ENCODE results near the gene NSUN3. TPM values are rescaled to one million over a fixed set of nuclear protein-coding genes. Genes with fewer than 3 reads are reported as not detected.

NSUN3 gene
- polyA plus RNA-seq, 1 of the 3 experiments (the other 2 are of a cell fraction): 2.9 TPM

- Histone ChIP-seq H2AFZ (ENCODE audit: low read depth) (no peak overlapping the region), H3K9me3 (no peaks in the 10 kb centered on the region), H3K9me2 (no peaks in the 10 kb centered on the region), H3K79me2 (ENCODE audit: insufficient read depth) (no peaks in the 10 kb centered on the region), H3F3A (replicated peaks; ENCODE audit: insufficient read depth) (no peaks in the 10 kb centered on the region), H3K4me1 (ENCODE audit: control insufficient read depth in 1 of 2, insufficient read depth in 2 of 2, low read depth in 1 of 2, low read length in 1 of 2) (peaks cover 0 to 2% of the 10 kb centered on the region in 2 experiments; a peak in 1 of 4 replicates), H3K36me3 (replicated peaks in 1 of 2; ENCODE audit: control insufficient read depth in 1 of 2, insufficient read depth in 2 of 2, low read length in 1 of 2) (peaks cover 35 to 41% of the 10 kb centered on the region in 2 experiments), H3K27ac (ENCODE audit: low read depth in 2 of 2, low read length in 1 of 2) (no peak overlapping the region), H3K27me3 (ENCODE audit: insufficient read depth) (no peaks in the 10 kb centered on the region), H3K4me2 (no peak overlapping the region), H3K9ac (no peak overlapping the region), H3K4me3 (ENCODE audit: low read depth in 2 of 2, low read length in 1 of 2) (no peak overlapping the region), H4K20me1 (ENCODE audit: insufficient read depth) (no peaks in the 10 kb centered on the region)
- CTCF ChIA-PET: no interaction called here
- no peak for TF ChIP-seq SMC3 (IDR thresholded peaks at IDR 0.05; ENCODE audit: low read depth, low read length)
- no peak for TF ChIP-seq TEAD4 (IDR thresholded peaks at IDR 0.05; ENCODE audit: borderline replicate concordance, insufficient read depth)
- 100% methylated on average over 1 of the region's 1 CpG for WGBS (ENCODE audit: low lambda C conversion rate)
- POLR2A ChIA-PET: no interaction called here
- no peak for DNase-seq
These were observed 30.3 kb downstream of the NSUN3 start for GRCh38 chr3:94093151-94093550.

- Histone ChIP-seq H3K9ac (no peak overlapping the region), H3K27me3 (ENCODE audit: insufficient read depth) (no peaks in the 10 kb centered on the region), H2AFZ (ENCODE audit: low read depth) (no peak overlapping the region), H3K9me3 (no peaks in the 10 kb centered on the region), H3K9me2 (no peaks in the 10 kb centered on the region), H3K36me3 (replicated peaks in 1 of 2; ENCODE audit: control insufficient read depth in 1 of 2, insufficient read depth in 2 of 2, low read length in 1 of 2) (peaks cover 38 to 54% of the 10 kb centered on the region in 2 experiments), H3K4me1 (ENCODE audit: control insufficient read depth in 1 of 2, insufficient read depth in 2 of 2, low read depth in 1 of 2, low read length in 1 of 2) (no peaks in the 10 kb centered on the region), H3K79me2 (ENCODE audit: insufficient read depth) (no peaks in the 10 kb centered on the region), H3F3A (replicated peaks; ENCODE audit: insufficient read depth) (no peaks in the 10 kb centered on the region), H3K4me3 (ENCODE audit: low read depth in 2 of 2, low read length in 1 of 2) (no peak overlapping the region), H4K20me1 (ENCODE audit: insufficient read depth) (no peaks in the 10 kb centered on the region), H3K27ac (ENCODE audit: low read depth in 2 of 2, low read length in 1 of 2) (no peak overlapping the region), H3K4me2 (no peak overlapping the region)
- no peak for DNase-seq
- WGBS (ENCODE audit: low lambda C conversion rate): 93% methylated on average over 2 of the region's 2 CpGs
- TF ChIP-seq POLR2AphosphoS5 (IDR thresholded peaks at IDR 0.05; ENCODE audit: low read depth, low read length) (no peak), USF2 (IDR thresholded peaks at IDR 0.05; ENCODE audit: borderline replicate concordance, low read depth, low read length) (no peak), TEAD4 (IDR thresholded peaks at IDR 0.05; ENCODE audit: borderline replicate concordance, insufficient read depth) (no peak), EP300 (IDR thresholded peaks at IDR 0.05; ENCODE audit: borderline replicate concordance in 1 of 2, low read depth in 1 of 2, low read length in 1 of 2) (no peak), FOXJ3 (CRISPR knock-in tag; IDR thresholded peaks at IDR 0.05) (no peak), GABPA (IDR thresholded peaks at IDR 0.05; ENCODE audit: low read depth) (no peak), EZH2phosphoT487 (IDR thresholded peaks at IDR 0.05; ENCODE audit: borderline replicate concordance, low read depth) (no peak), FOXM1 (IDR thresholded peaks at IDR 0.05; ENCODE audit: low read depth) (no peak), ZBTB33 (IDR thresholded peaks at IDR 0.05; ENCODE audit: borderline replicate concordance, low read depth) (no peak), ELF1 (IDR thresholded peaks at IDR 0.05) (no peak), SMC3 (IDR thresholded peaks at IDR 0.05; ENCODE audit: low read depth, low read length) (no peak), TCF12 (IDR thresholded peaks at IDR 0.05) (no peak), JUND (IDR thresholded peaks at IDR 0.05) (no peak), SIN3A (IDR thresholded peaks at IDR 0.05; ENCODE audit: borderline replicate concordance, low read depth, low read length) (no peak)
- POLR2A ChIA-PET: no interaction called here
- CTCF ChIA-PET: interaction anchor here (1.2 kb wide), 1 partner anchor 25 kb away, joined by 3 read pairs; no protein-coding TSS in a partner anchor
These were observed 32.2 kb downstream of the NSUN3 start for GRCh38 chr3:94095111-94095510.
